ENCODE measurements around the gene SLC28A1. TPM values are rescaled to one million over a fixed set of nuclear protein-coding genes. Genes with fewer than 3 reads are reported as not detected.

Gene SLC28A1
- polyA plus RNA-seq, 1 donor (not counting 4 experiments of a cell fraction or from before 2014, with no cell fraction given), result not detected

- no peak overlapping the region for H3K9ac ChIP-seq (ENCODE audit: control insufficient read depth, extremely low read depth, insufficient read depth, low read length)
- H2AFZ ChIP-seq (ENCODE audit: control insufficient read depth, low read length), result no peak overlapping the region
- H3K27me3 ChIP-seq (ENCODE audit: control insufficient read depth, extremely low read depth, insufficient read depth, low read length), result no peaks in the 10 kb centered on the region
- no peak for FAIRE-seq
- H3K9me1 ChIP-seq (ENCODE audit: control insufficient read depth, extremely low read depth, insufficient read depth, low read length), result no peaks in the 10 kb centered on the region
- H3K79me2 ChIP-seq (ENCODE audit: control insufficient read depth, insufficient read depth, low read length), result no peaks in the 10 kb centered on the region
- H3K4me1 ChIP-seq (ENCODE audit: control insufficient read depth, extremely low read depth, insufficient read depth, low read length), result no peaks in the 10 kb centered on the region
- H3K4me2 ChIP-seq (ENCODE audit: control insufficient read depth, extremely low read depth, insufficient read depth, low read depth, low read length), result no peak overlapping the region
- no peaks in the 10 kb centered on the region for H3K9me3 ChIP-seq (ENCODE audit: control insufficient read depth, low read depth, low read length)
- H3K27ac ChIP-seq (ENCODE audit: control insufficient read depth, insufficient read depth, low read length), result no peak overlapping the region
- no peaks in the 10 kb centered on the region for H4K20me1 ChIP-seq (ENCODE audit: control insufficient read depth, extremely low read depth, insufficient read depth, low read length)
- H3K4me3 ChIP-seq (ENCODE audit: control insufficient read depth in 2 of 3, extremely low read depth in 1 of 3, insufficient read depth in 2 of 3, low read depth in 1 of 3, low read length in 3 of 3), result no peak overlapping the region
- H3K36me3 ChIP-seq (ENCODE audit: control insufficient read depth in 2 of 2, extremely low read depth in 1 of 2, insufficient read depth in 2 of 2, low read length in 2 of 2), result no peaks in the 10 kb centered on the region
- dilution Hi-C loops (cut with MboI; ENCODE audit: extremely low pct_ligation_motif_present, low sequenced_read_pairs), result no loop called here
- no peak for DNase-seq (ENCODE audit: low read depth, low spot score)
- no peak for TF ChIP-seq EZH2 (IDR thresholded peaks at IDR 0.05; ENCODE audit: low read length)
- no peak for TF ChIP-seq CTCF (optimal IDR thresholded peaks at IDR 0.05 in 1 of 3, IDR thresholded peaks at IDR 0.05 in 1 of 3, conservative IDR thresholded peaks at IDR 0.05 in 1 of 3; ENCODE audit: extremely low read depth in 1 of 3, insufficient read depth in 2 of 3, low read length in 3 of 3)
Observed at GRCh38 chr15:84901540-84901939, 17.1 kb downstream of the SLC28A1 start.

- TF ChIP-seq CTCF (optimal IDR thresholded peaks at IDR 0.05 in 1 of 3, IDR thresholded peaks at IDR 0.05 in 1 of 3, conservative IDR thresholded peaks at IDR 0.05 in 1 of 3; ENCODE audit: extremely low read depth in 1 of 3, insufficient read depth in 2 of 3, low read length in 3 of 3), result no peak
- TF ChIP-seq EZH2 (IDR thresholded peaks at IDR 0.05; ENCODE audit: low read length), result no peak
- no peak overlapping the region for H3K27ac ChIP-seq (ENCODE audit: control insufficient read depth, insufficient read depth, low read length)
- H3K9me3 ChIP-seq (ENCODE audit: control insufficient read depth, low read depth, low read length), result no peaks in the 10 kb centered on the region
- H3K9ac ChIP-seq (ENCODE audit: control insufficient read depth, extremely low read depth, insufficient read depth, low read length), result no peak overlapping the region
- H3K27me3 ChIP-seq (ENCODE audit: control insufficient read depth, extremely low read depth, insufficient read depth, low read length), result no peaks in the 10 kb centered on the region
- H3K4me1 ChIP-seq (ENCODE audit: control insufficient read depth, extremely low read depth, insufficient read depth, low read length), result no peaks in the 10 kb centered on the region
- no peaks in the 10 kb centered on the region for H3K36me3 ChIP-seq (ENCODE audit: control insufficient read depth in 2 of 2, extremely low read depth in 1 of 2, insufficient read depth in 2 of 2, low read length in 2 of 2)
- dilution Hi-C loops (cut with MboI; ENCODE audit: extremely low pct_ligation_motif_present, low sequenced_read_pairs), result no loop called here
- H3K4me2 ChIP-seq (ENCODE audit: control insufficient read depth, extremely low read depth, insufficient read depth, low read depth, low read length), result no peak overlapping the region
- no peak overlapping the region for H3K4me3 ChIP-seq (ENCODE audit: control insufficient read depth in 2 of 3, extremely low read depth in 1 of 3, insufficient read depth in 2 of 3, low read depth in 1 of 3, low read length in 3 of 3)
- no peak for DNase-seq (ENCODE audit: low read depth, low spot score)
- H4K20me1 ChIP-seq (ENCODE audit: control insufficient read depth, extremely low read depth, insufficient read depth, low read length), result no peaks in the 10 kb centered on the region
- no peak for FAIRE-seq
- no peak overlapping the region for H2AFZ ChIP-seq (ENCODE audit: control insufficient read depth, low read length)
- no peaks in the 10 kb centered on the region for H3K9me1 ChIP-seq (ENCODE audit: control insufficient read depth, extremely low read depth, insufficient read depth, low read length)
- H3K79me2 ChIP-seq (ENCODE audit: control insufficient read depth, insufficient read depth, low read length), result no peaks in the 10 kb centered on the region
Observed at GRCh38 chr15:84903751-84904150, 19.3 kb downstream of the SLC28A1 start.

Data from keratinocyte (primary cell).